GM21619 (cell line): ENCODE data around the gene CBLL1.

ENCODE experiments used
- ATAC-seq: cut with Tn5 transposase; IDR thresholded peaks from one replicate; pipeline ENCODE4 v1.9.1; 2021; ENCODE audit not compliant: unreplicated experiment

CBLL1 gene

GRCh38 chr7:107742678-107743566, 1.0 kb upstream of the CBLL1 start:
- peak; percentile 34 for ATAC-seq

DNA sequence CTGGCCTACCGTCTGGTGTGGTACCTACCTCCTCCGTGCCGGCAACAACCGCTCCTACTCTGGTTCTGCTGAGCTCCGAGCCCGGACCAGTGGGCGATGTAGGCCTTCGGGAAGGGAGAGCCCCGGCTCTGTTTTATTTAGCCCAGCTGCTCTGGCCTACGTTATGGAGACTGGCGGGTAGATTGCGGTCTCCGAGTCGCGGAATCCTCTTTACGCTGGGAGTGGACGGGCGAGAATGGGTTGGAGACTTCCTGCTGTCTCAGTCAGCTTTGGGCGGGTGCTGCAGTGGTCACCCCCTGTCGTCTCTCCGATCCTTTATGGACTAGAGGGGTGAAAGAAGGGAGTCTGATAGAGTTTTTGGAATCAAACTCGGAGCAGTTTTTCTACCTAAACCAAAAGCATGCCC, 406 bp downstream of the CBLL1 start:
- peak; percentile 38 for ATAC-seq

DNA sequence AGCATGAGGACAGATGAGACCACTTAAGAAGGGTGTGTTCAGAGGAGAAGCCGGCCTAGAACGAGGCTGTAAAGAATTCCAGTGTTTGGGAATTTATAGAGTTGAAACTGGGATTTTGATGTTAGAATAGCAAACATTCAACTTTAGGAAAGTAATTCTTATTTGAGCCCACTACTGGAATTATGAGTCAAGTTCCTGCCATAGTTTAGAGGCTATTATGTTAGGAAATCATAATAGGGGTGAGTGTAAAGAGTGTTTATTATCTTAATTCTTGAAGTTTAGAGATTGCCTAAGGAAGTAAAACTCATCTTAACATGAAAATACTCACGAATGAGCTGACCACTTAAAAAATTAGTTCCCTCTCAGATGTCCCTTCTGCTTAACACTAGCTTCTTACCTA, 2.1 kb downstream of the CBLL1 start:
- no peak for ATAC-seq

- ATAC-seq, result no peak
Observed at GRCh38 chr7:107751113-107751512, 7.2 kb downstream of the CBLL1 start.

DNA sequence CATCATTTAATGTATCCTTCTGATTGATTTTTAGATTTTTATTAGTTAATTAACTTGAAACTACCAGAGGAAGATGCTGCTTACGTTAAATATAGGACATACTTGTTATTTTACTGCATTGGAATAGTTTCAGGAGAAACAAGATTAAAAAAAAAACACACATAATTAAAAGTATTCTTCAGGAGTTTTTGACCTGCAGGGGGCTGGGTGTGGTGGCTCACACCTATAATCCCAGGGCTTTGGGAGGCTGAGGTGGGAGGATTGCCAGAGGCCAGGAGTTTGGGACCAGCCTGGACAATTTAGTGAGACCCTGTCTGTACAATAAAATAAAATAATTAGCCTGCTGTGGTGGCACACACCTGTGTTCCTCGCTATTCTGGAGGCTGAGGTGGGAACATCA, 10.7 kb downstream of the CBLL1 start:
- ATAC-seq, result no peak

DNA sequence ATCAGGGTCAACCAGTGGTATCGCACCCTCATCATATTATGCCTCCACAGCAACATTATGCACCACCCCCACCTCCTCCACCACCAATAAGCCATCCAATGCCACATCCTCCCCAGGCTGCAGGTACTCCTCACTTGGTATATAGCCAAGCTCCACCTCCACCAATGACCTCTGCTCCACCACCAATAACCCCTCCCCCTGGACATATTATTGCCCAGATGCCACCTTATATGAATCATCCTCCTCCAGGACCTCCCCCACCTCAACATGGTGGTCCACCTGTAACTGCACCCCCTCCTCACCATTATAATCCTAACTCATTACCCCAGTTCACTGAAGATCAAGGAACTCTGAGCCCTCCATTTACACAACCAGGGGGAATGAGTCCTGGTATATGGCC, 14.7 kb downstream of the CBLL1 start:
- no peak for ATAC-seq

DNA sequence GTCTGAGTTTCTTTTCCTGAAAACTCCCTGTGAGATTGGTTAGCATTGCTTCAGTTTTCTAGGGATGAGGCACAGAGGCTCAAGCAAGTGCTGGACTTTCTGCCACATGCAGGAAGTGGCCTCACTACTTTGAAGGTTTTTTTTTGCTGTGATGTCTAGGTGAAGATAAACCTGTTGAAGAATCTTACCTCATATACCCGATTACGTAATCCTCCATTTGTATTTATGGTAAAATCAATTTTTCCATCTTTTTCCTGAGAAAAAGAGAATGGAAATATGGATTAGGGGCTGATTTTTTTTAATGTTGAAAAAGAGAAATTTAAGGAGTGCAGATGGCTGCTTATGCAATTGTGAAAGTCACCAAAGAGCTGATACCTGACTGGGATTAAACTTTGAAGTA, 23.4 kb downstream of the CBLL1 start:
- no peak for ATAC-seq

- ATAC-seq, result no peak
Observed at GRCh38 chr7:107768263-107768662, 24.3 kb downstream of the CBLL1 start.

GRCh38 chr7:107773027-107773426, 29.1 kb downstream of the CBLL1 start:
- no peak for ATAC-seq

- ATAC-seq, result no peak
Observed at GRCh38 chr7:107777702-107778101, 33.8 kb downstream of the CBLL1 start.

DNA sequence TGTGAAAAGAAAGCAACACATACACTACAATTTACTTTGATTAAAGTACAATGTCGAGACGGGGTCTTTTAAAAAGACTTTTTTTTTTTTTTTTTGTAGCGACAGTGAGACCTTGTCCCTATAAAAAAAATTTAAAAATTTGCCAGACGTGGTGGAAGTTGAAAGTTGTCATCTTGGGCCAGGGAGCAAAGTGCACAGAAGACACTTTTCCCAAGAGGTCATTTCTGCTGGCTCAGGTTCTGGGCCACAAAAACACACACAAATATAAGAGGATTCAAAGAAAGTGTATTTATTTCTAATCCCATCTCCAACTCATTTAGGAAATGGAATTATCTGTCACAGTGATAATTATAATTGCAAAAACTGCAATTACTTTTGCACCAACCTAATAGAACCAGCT, 34.3 kb downstream of the CBLL1 start:
- no peak for ATAC-seq

DNA sequence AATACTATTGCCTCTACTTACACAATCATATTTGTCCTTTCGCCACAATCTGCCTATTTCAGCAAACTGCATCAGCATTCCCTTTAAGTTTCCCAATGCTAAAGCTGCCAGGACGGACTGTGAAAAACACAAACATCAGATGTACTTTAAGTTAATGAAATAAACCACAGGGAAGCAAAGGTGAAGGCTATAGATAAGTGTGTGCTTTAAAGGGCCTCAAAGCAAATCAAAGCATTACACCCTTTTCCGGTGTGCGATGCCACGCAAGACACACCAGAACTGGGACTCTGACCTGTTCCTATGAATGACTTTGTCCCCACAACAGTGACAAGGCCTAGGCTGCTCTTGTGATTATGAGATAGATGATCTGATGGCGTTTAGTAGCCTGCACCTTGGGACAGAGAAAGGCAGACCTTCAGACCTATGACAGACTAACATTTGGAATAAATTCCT, 35.7 kb downstream of the CBLL1 start:
- ATAC-seq, result no peak

GRCh38 chr7:107782374-107782773, 38.4 kb downstream of the CBLL1 start:
- ATAC-seq, result no peak

DNA sequence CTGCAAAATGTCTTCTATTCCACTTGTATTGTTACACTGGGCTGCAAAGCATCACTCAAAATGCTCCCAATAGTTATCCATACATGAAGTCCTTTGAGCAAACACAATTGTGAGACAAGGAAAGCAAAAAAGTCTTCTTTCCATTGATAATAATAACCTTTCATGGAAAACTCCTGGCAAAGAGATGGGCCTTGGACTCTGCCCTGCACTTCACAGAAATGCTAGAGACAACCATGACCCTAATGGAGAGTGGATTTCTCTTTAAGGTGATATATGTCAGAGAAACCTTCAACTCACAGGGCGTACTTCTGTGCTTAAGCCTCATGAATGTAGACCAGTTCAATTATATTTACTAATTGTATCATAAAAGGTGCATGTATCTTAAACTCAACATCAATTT, 39.7 kb downstream of the CBLL1 start:
- ATAC-seq, result no peak

DNA sequence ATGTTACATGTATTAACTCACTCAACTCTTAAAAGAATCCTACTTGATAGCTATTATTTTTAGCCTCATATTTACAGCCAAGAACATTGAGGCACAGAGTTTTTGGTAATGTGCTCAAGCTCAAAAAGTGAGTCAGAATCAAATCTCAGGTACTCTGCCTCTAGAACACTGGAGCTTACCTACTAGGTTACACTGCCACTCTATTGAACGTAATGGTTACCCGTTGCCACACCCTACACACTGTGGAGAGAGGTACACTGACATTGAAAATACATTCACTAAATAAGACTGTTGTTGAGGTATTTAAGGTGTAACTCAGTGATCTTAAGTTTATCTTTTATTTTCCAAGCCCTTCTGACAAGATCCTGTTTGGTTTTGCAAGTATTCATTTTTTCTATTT, 41.2 kb downstream of the CBLL1 start:
- no peak for ATAC-seq

GRCh38 chr7:107785926-107786325, 42.0 kb downstream of the CBLL1 start:
- no peak for ATAC-seq

DNA sequence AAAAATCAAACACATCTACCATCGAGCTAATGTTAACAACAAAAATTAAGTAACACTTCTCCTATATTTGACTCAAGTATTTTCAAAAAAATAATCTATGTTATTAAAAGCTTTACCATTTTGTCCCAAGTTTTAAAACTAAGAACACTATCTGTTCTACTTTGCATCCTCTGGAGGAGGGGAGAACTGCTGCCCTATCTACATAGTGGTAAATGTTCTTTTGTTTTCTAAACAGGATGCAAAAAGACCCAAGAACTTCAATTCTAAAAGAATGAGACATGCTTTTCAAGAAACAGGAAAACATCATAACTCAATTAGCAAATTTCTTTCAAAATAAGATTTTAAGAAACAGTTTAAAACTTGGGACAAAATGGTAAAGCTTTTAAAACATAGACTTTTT, 44.3 kb downstream of the CBLL1 start:
- no peak for ATAC-seq

GRCh38 chr7:107788662-107789061, 44.7 kb downstream of the CBLL1 start:
- ATAC-seq, result no peak

DNA sequence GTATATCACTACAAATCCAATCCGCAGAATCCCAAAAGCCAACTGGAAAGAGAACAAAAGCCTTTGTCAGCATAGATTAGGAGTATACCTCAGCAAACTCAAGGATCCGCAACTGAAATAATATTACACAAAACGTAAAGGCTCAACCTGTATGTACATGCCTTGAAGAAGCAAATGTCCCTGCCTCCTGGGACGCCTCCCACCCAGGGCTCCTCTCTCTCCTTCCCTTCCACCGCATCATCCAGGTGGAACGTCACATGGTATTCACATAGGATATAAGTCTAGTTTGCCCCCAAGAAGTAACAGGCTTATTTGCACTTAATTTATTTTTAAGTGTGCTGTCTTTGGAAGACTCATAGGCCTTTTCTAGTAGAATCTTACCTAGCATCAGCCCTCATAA, 45.7 kb downstream of the CBLL1 start:
- ATAC-seq, result no peak

DNA sequence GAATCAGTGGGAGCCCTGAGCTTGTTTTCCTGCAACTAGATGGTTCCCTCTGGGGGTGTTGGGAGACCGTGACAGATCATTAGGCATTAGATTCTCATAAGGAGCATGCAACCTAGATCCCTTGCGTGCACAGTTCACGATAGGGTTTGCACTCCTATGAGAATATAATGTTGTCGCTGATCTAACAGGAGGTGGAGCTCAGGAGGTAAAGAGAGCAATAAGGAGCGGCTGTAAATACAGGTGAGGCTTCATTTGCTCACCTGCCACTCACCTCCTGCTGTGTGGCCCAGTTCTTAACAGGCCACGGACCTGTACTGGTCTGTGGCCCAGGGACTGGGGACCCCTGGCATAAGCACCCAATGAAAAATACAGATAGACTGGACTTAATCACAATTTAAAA, 48.4 kb downstream of the CBLL1 start:
- no peak for ATAC-seq

DNA sequence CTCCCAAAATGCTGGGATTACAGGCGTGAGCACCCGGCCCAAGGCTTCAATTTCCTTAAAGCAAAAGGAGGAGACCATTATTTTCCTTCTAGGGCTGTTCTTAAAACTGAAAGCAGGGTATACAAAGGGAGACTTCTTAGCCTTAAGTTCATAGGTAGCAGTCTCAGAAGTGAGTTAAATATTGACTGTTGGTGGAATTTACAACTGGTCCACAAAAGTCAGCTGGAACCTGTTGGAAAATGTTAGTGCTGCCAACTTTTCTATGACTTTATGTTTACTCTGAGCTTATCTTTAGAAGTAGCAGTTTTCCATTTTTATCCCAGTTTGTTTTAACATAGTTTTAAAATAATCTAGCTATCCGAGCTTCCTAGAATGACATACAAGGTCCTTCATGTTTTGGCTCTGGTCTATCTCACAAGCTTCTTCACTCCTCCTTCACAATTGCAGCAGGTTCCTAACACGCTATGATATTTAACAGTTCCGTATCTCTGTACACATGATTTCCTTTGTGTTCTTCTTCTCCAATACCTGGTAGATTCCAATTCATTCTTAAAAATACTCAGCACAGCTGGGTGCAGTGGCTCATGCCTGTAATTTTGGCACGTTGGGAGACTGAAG, 55.8 kb downstream of the CBLL1 start:
- no peak for ATAC-seq

GRCh38 chr7:107803009-107803610, 59.2 kb downstream of the CBLL1 start, which contains the start of gene SLC26A3:
TSS of gene SLC26A3 (minus strand) at chr7:107803223. CDS start at chr7:107794509, 8,714 bp downstream.
- ATAC-seq, result no peak
